Peyer's patch (tissue), 4 donors: ENCODE results near the gene TEAD1.

ENCODE experiments used
- CTCF ChIP-seq, 6 experiments: fragments of 450-650 bp in 4 of 6; fragments of 200-600 bp in 2 of 6; sonication (generic) in 1 of 6; IDR thresholded peaks; one replicate each; pipeline ENCODE4 v1.5.1; 2017 to 2019; ENCODE audit warnings: antibody characterized with exemption in 6 of 6, mild to moderate bottlenecking in 3 of 6, moderate library complexity in 1 of 6
- POLR2A ChIP-seq, 2 donors: fragments of 450-650 bp; IDR thresholded peaks; one replicate each; pipeline ENCODE4 v1.5.1; 2017; ENCODE audit warnings: antibody characterized with exemption in 2 of 2, mild to moderate bottlenecking in 2 of 2, moderate library complexity in 2 of 2

DNA sequence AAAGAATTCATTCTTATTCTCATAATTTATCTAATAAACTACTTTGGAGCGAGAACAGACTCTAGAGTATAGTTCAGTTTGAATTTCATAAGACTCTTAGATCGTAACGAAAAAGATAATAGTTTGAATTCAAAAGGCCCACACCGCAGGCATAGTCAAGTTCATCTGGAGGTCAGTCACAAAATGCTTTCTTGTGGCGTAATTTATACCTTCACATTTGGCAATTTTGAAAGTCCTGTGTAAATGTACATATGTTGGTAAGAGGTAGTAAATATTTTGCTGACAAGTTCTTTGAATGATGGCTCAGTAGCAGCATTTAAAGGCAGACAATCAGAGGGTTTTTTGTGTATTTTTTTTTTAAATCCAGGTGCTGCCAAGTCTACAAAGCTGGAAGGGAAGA is 88.1 kb downstream of the TEAD1 start:
- TF ChIP-seq POLR2A (IDR thresholded peaks at IDR 0.05) = no peak
- no peak for TF ChIP-seq CTCF (IDR thresholded peaks at IDR 0.05)
